Measurements from ENCODE around the gene SP5.
"Not testable (repeated sequence)": the region's sequence is repeated elsewhere in the genome, so short reads cannot be mapped to it uniquely, and the experiment has no call there.

SP5 gene

DNA sequence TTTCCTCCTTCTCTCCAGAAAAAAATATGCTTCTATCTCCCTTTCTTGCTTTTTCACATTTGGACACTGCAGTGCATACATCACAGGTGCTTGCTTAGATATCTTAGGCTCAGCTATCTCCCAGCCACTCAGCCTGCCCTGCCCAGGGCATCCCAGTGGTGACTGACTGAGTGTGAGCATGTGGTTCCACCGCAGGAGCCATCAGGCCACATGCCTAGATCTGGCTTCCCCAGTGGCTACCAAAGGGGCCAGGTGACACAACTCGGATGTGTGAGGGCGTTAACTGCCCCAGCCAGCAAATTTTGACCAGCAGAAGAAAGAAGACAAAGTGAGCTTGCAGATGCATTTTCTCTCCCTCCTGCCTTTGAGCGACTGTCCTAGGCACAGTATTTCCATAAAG, 25.5 kb downstream of the SP5 start:
- no peak for DNase-seq

DNA sequence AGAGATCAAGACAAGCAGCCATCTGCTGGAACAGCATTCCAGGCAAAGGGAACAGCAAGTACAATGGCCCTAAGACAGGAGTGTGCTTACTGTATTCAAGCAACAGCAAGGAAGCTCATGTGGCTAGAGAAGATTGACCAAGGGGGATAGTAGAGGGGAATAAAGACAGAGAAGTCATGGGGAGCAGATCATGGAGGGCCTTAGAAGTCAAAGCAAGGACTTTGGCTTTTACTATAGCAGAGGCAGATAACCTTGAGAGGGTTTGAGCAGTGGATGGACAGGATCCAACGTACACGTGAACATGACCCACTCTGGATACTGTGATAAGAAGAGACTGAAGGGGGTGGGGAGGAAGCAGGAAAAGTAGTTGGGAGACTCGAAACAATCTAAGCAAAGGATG, 26.9 kb downstream of the SP5 start:
- no peak for DNase-seq

DNA sequence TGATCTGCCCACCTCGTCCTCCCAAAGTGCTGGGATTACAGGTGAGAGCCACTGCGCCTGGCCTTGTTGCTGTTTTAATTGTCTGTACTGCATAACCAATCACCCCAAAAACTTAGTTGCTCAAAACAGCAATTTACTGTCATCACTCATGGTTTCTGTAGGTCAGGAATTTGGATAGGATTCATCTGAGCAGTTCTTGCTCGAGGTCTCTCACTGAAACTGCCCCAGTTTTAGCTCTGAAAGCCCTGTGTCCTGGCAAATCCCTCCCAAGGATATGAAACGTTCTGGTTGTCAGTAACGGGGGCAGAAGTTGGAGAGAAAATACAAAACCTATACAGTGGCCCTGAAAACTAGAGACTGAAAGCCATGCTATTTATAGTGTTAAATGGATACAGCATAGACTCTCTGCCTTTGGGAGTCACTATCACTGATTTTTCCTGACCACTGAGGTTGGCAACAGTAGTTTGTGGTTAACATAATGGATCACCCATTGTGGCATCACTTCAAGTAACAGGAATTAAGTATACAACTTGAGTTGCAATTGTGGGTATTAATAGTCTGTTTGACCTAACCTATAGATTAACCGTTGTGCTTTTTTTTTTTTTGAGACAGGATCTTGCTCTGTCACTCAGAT, 27.9 kb downstream of the SP5 start:
- DNase-seq: no peak

DNA sequence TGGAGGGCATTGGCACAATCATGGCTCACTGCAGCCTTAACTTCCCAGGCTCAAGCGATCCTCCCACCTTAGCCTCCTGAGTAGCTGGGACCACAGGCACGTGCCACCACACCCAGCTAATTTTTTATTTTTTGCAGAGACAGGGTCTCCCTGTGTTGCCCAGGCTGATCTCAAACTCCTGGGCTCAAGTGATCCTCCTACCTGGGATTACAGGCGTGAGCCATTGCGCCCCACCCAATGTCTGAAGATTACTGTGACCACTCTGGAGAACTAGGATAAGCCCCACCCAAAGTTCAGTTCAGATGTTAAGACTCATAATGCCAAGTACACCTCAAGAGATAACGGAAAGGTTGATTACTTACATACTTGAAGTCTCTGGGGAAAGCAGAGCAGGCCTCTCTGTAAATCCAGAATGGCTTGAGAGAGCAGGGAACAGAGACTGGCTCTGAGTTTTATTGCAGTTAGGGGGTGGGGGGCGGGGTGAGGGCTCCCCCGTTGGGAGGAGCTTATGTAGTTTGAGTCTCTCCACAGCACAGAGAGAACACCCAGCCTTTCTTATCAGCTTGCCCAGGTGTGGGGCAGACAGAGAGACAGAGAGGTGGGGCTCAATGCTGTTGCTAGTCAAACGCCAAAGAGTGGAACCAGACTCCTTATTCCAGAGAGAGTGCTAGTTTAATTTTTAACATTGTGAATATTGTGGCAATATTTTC, 28.5 kb downstream of the SP5 start:
- no peak for DNase-seq

DNA sequence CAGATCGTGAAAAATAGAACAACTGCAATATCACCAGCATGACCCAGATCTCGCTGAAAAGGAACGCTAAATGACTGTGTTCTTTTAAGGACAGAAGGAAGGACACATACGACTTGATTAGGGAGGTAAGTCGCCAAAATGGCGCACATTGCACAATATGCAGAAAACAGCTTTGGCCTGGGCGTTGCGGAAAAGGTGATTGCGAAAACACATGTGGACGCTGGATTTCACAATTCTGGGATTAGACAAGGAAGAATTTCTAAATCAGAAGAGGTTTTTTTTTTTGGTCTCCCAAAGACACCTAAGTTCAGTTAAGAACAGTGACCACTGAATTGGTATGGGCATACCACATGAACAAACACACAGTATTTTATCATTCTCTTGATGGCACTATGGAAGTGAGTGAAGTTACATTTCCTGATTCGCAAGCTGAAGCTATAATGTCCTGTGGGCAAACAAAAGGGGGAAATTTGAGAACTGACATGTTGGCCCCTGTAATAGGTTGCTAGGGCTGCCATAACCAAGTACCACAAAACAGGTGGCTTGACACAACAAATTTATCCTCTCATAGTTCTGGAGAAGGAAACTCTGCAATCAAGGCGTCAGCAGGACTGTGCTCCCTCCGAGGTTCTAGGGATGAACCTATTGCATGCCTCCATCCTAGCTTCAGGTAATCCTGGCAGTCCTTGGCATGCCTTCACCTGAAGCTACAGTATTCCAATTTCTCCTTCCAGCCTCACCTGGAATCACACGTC, 29.3 kb downstream of the SP5 start:
- DNase-seq: no peak

DNA sequence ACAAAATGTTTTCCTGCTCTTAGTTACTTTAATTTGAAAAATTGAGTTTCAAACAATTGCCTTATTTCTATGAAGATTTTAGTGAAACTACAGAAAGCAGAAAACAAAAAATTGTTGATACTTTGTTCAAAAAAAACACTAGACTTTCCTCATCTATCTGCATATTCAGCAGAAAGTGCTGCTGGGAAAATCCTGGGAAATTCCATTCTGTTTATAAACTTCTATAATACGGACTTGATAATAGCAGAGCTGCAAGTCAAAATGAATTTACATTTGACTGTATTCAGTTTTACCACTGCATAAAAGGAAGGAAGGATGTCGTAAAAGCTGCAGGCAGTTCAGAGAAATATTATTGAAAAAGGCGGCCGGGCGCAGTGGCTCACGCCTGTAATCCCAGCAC, 30.2 kb downstream of the SP5 start:
- no peak for DNase-seq

DNA sequence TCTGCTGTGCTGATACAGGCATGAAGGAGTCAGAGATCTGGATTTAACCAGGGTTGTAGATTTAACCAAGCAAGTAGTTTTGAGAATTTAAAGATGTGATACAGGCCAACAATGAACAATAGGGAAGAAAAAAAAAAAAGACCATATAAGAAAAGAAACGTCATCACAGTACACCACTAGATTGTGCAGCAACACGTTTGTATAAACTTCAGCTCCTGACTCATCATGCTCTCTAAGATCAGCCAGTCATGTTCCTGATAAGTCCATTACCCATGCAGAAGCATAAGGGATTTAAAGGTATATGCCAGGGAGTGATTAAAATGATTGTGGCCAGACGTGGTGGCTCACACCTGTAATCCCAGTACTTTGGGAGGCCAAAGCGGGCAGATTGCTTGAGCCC, 32.8 kb downstream of the SP5 start:
- DNase-seq: no peak

DNA sequence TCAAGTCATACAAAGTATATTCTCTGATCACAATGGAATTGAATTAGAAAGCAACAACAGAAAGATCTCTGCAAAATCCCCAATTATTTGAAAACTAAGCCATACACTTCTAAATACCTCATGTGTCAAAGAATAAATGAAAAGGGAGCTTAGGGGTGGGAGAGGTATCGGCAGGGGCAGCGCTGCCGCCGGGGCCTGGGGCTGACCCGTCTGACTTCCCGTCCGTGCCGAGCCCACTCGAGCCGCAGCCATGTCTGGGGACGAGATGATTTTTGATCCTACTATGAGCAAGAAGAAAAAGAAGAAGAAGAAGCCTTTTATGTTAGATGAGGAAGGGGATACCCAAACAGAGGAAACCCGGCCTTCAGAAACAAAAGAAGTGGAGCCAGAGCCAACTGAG, 36.4 kb downstream of the SP5 start:
- DNase-seq: not testable (repeated sequence)

DNA sequence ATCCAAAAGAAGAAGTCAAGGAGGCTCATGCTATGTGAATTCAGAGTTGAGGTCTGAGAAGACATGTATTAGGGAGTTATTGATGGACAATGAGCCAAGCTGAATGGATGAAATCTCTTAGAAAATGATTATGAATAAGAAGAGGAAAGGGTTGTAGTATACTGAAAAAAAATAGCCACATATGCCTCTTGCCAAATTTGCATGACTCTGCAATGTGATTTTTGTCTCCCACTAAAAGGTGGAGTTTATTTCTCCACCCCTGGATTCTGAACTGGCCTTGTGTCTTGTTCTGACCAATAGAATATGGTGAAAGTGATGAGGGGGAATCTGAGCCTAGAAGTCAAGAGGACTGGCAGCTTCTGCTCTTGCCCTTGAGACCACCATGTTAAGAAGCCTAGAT, 46.4 kb downstream of the SP5 start:
- DNase-seq: no peak

DNA sequence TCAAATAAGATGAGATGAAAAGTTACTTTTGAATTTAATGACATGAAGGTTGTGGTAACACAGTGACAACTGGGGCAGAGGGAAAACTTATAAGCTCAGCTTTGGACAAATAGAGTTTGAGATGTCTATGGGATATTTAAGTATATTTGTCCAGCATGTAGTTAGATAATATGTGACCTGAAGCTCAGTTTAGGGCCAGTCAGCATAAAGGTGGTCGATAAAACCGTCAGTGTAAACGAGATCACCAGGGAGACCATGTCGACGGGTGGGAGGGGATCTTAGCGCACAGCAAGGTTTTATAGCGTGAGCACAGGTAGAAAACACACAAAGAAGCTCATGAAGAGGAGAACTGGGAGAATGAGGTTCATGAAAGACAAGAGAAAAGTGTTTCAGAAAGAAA, 47.6 kb downstream of the SP5 start:
- DNase-seq: no peak

DNA sequence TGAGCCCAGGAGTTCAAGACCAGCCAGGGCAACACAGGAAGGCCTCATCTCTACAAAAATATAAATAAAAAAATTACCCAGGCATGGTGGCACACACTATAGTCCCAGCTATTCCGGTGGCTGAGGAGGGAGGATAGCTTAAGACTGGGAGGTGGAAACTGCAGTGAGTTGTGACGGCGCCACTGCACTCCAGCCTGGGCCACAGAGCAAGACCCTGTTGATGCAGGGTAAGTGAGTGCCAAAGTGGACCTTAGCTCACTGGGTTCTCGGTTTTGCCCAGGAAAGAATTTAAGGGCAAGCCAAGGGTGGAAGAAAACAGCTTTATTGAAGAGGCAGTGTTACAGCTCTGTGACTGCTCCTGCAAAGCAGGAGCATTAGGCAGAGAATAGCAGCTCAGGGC, 48.1 kb downstream of the SP5 start:
- no peak for DNase-seq

DNA sequence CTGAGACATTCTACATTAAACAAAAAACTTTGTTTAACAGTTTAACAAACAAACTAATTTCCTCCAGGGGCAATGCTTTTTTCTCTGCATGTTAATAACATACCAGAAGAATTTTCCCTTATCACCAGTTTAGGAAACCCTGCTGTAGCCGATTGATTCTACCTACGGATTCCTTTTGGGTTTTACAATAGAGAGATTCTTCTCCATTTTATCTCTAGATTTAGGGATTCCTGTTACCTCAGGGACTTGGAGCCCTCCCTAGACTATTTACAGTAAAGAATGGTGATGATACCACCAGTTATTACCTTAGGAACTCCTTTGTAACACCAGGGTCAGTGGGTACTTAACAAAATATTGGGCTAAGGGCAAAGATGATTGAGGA, 49.7 kb downstream of the SP5 start:
- DNase-seq: no peak

DNA sequence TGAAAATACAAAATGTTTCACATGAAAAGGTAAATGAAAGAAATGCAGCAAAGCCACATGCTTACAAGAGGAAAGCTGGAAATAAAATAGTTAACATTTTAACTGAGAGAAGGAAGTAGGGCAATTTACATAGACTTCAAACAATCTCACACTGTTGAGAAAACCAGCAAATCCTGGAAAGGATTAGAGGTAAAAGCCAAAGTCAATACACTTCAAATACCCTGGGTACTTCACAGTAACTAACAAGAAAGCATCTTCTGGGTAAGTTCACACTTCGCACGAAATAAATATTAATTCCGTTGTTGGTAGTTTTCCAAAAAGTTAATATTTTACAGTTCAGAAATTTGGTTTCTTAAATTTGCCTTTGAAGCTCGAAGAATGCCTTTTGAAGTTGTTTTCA, 51.6 kb downstream of the SP5 start:
- no peak for DNase-seq

All from activated gamma-delta T cell treated with Interleukin-2 at 50 U/mL for 16 hours (primary cell).